ENCODE data around the gene PPP2R5C.

PPP2R5C gene

DNA sequence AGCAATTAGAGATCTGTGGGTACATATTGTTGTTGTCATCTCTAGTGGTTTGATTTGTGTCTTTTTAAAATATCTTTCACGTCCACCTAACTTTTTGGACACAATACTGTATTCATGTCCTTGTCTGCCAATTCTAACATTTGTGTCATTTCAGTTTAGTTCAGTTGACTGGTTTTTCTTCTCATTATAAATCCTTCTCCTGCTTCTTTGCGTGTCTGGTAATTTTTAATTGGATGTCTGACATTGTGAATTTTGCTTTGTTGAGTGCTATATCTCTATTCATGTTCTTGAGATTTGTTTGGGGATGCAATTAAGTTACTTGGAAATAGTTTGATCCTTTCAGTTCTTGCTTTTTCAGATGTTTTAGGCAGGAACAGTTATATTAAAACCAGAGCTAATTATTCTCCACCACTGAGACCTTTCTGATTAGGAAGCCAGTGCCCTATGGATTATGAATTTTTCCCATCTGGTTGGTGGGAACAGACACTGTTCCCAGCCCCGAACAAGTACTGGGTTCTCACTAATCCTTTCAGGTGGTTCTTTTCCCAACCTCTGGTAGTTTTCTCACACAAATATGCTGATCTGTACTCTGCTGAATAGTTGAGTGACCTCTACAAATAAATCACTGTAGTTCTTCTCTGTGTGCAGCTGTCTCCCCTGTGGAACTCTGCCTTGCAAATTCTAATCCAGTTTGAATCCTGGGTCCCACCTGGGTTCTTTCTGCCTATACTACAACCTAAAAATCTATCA lies 111.7 kb downstream of the PPP2R5C start:
- no peak for DNase-seq

DNA sequence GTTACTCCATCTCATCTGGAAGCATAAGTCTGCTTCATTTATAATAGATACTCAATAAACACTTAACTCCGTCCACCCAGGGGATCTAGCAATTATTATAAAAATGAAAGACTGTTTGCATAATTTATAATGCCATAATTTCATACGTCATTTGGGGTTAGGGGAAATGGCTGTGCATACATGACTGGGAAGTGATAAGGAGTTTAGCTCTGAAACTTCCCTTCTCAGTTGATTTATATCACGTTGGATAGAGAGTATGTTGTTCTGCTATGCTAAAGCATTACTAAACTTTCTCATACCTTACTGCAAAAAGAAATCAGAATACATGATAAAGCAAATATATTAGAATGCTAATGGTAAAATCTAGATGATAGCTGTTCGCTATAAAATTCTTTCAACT lies 112.5 kb downstream of the PPP2R5C start:
- no peak for DNase-seq

DNA sequence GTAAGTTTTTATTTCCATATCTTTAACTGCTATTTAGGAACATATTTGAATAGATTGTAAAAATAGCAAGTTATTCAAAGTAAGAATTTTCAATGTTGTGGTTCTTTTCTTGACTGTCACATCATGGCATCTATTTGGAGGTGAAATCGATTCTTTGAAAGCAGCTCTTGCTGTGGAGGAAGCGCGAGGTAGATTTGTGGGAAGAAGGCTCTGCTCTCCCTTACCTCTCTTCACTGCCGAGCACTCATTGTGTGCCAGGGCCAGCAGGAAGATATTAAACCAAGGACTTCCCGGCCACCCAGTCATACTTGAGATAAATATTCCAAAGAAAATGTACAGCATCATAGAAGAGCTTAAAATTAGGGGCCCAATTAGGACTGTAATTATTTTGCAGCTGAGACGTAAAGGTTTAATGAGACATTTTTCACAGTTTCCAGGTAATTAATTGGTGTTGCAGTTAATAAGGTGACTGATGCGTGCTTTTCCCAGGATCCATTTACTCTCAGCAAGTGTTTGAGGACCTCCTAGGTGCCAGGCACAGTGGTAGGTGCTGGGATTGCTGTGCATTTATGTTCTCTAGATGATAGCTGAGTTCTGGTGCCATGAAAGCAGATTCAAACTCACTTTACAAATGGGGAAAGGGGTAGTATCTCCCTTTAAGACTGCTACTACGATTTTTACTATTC lies 113.7 kb downstream of the PPP2R5C start:
- DNase-seq: peak; percentile 34

DNA sequence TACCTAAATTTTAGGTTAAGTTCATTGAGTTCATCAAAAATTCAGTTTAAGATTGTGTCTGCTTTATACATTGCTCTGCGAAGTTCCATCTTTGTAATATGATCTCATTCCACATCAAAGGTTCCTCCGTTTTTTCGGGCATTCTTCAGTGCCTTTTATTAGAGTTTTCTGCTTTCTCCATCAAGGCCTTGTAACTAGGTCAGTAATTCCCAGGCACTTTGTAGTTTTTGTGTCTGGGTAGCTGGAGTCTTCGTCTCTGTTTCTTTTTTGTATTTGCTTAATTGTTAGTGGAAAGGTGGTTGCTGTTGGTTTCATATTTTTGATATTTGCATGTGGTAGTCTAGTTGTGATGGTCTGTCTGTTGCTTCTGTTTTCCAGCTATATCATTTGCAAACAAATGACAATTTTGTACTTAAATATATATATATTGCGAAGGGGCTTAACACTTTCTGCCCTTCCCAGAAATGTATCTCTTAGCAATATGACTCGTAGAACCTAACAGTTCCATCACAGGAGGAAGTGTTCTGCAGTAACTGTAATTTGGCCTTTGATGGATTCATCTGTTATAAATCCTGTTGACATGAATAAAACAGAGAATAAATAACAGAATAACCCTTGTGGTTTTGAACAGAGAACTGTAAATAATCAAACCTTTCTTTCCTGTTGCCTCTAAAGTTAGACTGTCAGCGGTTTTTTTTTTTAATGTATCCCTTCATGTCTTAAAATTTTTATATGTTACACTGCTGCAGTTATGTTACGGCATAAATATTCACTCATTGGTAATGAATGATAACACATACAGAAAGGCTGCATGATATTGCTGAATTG lies 114.4 kb downstream of the PPP2R5C start:
- DNase-seq: no peak

DNA sequence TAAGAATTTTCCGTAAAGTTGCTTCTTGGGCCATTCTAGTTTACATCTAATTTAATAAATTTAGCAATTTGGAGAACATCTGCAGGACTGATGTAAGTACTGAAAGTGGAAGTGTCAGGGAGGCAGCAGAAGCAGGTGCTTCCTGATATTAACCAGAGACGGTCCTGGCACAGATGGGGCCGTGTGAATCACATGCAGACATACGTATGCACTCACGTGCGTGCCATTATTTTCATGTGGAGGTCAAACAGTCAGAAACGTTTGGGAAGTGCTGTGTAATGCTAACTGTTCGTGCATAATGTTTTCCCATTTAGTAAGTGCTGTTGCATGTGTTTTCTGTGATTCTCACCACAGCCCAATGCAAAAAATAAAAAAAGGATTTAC lies 115.0 kb downstream of the PPP2R5C start:
- DNase-seq: no peak

DNA sequence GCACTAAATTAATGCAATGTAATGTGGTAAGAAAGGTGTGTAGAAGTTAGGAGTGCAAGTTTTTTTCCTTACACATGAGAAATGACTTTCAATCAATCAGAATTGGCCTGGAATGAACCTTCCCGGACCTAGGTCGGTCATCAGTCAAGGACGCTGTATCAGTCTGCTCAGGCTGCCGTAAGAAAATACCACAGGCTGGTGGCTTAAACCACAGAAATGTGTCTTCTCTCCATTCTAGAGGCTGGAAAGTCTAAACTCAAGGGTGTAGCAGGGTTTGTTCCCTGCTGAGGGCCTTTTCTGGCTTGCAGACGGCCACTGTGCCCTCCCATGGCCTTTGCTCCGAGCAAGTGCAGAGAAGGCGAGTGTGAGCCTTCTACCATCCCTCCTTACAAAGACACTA lies 116.3 kb downstream of the PPP2R5C start:
- no peak for DNase-seq

DNA sequence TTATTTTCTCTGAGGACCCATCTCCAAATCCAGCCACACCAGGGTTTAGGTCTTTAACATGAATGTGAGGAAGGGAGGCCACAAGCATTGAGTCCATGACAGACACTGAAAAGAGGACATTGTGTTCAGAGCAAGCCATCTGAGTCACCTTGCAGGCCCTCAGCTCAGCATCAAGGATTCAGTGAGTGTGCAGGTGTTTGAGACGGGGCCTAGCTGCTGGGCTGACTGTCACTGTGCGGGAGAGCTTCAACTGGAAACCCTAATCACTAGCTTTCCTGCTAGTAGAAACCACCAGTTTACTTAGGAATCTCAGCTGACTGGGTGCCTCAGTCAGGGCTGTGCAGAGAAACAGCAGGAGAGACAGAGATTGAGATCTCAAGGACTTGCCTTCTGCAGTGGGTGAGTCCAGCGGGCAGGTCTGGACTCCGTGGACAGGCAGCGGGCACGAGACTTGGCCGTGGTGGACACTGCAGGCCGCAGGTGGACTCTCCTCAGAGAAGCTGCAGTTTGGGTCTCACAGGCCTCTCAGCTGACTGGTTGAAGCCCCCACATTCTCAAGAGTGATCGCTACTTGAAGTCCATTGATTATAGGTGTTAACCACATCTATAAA lies 116.8 kb downstream of the PPP2R5C start:
- no peak for DNase-seq

DNA sequence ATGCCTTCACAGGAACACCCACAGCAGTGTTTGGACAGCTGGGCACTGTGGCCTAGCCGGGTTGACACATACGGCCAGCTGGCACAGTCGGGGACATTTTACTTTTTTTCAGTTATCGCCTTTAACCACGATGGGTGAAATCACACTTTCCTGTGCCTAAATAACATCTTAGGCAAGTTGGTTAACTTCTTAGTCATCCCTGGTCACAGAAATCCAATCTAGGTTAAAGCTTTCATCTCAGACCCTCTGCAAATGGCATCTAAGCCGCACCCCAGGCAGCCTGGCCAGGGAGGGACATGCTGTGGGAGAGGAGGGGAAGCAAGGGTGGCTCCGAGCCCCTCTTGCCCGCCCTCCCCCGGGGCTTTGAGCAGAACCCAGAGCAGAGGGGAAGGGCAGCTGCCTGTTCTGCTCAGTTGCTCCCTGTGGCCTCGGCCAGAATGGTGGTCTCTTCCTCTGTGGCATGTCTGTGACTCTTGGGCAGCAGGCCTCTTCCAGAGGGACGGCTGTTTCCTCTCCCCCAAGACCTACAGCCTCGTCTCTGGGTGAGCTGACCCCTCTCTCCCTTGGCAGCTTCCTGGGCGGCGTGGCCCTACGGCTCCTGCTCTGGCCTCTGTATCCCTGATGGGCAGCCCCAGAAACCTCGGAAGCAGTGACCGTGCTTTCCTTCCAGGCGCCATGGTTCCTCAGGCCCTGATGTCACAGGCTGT lies 117.5 kb downstream of the PPP2R5C start:
- DNase-seq: no peak

DNA sequence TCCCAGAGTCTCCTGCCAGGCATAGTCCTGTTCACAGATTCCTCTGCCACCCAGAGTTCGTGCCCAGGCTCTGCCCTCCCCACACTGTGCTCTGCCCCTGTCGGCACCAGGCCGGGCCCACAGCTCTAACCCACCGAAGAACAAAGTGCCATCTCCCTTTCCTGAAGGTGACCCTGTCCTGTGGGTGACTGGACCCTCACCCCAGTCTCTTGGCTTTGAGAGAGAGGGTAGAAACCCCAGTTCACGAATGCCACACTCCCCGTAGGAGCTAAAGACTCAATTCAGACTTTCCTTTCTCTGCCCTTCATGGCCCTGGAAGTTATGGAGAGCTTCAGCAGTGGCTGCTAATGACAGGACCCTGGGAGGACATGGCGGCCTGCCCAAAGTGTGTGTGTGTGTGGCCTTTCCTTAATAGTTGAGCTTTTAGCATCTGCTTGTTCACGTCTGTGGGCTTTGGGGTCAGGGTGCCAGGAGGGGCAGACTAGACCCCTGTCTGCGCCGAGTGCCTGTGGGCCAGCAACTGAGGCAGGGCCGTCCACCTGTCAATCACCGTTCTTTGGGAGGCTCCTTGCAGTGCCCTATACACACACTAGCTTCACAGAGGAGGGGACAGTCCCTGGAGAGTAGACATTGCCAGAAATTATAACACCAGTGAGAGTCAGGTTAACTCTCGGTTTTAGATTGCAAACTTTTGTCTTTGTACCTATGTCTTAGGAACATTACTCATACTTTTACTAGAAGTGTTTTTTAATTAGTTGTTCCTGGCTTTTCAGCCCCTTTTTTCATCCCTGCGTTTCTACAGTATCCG lies 118.2 kb downstream of the PPP2R5C start:
- DNase-seq: no peak

DNA sequence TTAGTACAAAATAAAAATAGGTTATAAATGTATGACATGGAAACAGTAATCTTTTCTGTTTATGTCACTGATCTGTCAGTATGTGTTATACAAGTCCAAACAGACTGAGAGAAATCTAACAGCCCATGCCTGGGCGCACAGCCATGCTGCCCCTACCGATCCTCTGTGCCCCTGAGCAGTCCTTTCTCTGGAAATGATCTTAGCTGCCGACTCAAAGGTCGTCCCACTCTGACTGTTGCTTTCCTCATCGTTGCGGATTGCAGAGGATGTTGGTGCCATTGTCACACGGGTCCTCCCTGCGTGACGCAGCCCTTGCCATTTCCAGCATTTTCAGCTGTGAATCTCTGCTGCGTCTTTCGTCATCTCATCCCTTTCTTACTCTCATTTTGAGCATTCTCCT lies 119.9 kb downstream of the PPP2R5C start:
- no peak for DNase-seq

DNA sequence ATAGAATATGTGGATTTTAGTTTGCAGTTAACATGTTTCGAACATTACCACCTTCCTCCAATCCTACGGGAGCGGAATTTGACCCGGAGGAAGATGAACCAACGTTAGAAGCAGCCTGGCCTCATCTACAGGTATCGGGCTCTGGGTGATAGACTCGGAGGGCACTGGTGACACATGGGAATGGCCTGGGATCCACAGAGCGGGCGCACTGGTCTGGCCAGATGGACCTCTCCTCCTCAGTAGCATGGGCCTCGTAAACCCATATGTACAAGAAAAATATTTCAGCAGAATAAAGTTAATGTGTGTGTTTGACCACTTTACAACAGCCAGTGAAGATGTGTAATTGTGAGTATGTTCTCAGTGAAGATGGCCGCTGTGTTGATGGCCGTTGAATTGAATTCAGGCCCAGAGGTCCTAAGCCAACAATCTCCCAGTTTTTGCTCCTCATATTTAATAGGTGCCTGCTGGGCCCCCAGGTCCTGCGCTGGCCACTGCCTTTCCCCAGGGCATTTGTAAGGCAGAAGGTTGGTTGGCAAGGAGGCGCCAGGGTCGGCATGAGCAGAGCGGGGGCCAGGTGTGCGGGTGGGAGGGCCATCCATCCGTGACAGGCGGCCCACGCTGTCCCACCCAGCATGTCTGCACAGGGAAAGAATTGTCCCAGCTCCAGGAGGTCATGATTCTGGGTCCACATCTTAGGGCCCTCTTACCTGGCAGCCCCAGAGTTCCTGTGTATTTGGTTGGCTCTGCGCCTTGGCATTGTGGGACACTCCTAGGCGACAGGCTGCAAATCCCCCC lies 120.8 kb downstream of the PPP2R5C start:
- DNase-seq: no peak

DNA sequence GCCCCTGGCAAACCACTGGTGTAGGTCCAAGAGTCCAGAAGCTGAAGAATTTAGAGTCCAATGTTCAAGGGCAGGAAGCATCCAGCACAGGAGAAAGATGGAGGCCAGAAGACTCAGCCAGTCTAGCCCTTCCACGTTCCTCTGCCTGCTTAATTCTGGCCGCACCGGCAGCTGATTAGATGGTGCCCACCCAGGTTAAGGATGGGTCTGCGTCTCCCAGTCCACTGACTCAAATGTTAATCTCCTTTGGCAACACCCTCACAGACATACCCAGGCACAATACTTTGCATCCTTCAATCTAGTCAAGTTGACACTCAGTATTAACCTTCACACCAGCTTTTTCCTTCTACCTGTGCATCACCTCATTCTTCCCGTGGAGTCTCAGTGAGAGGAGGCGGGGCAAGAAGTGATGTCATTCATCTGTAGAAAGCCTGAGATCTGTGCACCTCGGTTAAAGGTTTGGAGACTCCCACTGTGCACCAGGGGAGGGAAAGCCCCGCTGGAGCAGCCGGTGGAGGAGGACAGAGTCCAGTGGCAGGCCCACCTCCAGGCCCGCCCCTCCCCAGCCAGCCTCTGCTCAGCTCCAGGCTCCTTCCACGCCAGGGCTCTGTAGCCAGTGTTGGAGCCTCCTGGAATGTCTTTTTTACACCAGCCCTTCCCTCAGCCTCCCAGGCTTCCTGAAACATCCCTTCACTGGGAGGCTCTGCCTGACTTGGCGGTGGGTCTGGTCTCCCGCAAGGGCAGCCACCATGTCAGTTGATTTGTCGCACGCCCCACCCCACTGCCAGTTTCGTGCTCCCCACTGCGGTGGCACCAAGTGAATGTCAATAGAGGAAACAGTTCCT lies 122.8 kb downstream of the PPP2R5C start:
- no peak for DNase-seq

DNA sequence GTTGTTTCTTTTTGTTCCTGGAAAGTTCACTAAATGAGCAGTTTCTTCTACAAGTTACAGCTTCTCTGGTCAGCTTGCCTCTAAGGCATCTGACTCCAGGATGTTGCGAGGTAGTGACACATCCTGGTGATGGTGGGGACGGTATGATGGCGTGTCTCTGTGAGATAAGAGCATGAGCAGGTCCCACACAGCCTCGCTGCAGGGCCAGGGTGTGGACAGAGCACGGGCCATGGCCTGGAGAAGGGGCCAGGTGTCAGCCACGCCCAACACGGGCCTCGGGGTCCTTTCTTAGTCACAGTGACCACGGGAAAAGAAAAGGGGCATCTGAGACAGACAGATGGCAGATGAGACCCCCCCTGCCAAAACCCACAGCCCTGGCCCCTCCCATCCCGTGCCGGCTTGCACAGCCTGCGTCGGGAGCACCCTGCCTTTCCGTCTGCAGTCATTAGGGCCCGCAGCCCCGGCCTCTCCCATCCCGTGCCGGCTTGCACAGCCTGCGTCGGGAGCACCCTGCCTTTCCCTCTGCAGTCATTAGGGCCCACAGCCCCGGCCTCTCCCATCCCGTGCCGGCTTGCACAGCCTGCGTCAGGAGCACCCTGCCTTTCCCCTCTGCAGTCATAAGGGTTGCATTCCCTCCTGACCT lies 123.5 kb downstream of the PPP2R5C start:
- DNase-seq: no peak

DNA sequence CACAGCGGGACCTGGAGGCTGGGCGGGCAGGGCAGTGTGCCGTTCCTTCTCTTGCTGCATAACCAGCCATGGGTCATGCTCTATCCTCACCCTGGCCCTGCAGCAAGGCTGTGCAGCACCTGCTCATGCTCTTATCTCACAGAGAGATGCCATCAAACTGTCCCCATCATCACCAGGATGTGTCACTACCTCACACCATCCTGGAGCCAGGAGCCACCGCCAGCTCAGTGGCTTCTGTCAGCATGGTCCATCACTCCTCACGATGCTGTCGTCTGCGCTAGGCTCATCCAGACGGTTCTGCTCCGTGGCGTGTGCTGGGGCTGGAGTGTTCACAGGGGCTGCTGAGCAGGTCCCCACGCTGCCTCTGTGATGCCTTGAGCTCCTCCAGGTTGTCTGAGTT lies 125.7 kb downstream of the PPP2R5C start:
- no peak for DNase-seq

DNA sequence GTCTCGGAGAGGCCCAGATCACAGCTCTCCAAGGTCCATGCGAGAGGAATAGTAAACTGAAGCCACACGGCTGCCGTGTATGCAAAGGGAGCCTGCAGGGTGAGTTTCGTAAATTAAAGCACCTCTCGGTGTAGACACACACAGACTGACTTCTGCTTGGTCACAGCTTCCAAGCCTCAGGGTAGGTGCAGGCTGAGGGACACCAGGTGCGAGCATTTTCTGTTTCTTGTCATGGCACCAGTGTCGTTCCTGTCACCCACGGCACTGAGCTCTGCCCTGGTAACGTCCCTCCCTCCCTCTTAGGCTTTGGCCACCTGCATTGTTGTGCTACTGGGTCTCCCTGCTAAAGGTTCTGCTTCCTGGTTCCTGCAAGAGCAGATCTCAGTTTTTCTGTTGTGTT lies 126.7 kb downstream of the PPP2R5C start:
- no peak for DNase-seq

DNA sequence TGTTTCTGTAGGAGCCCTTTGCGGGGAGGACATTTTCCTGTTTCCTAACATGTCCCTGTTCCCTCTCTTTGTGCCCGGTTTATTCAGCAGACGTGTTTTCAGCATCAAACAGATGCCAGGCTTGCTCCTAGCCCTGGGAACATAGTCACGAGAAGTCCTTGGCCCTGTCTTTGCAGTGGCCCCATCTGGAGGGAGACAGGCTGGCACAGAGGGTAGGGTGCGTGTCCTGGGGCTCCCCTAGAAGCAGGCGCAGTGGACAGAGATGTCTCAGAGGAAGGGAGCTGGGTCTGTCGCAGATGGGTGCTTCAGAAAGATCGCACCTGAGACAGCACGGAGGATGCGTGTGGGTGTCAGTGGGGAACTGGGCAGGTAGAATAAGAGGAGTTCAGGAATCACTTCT lies 127.9 kb downstream of the PPP2R5C start:
- DNase-seq: no peak

DNA sequence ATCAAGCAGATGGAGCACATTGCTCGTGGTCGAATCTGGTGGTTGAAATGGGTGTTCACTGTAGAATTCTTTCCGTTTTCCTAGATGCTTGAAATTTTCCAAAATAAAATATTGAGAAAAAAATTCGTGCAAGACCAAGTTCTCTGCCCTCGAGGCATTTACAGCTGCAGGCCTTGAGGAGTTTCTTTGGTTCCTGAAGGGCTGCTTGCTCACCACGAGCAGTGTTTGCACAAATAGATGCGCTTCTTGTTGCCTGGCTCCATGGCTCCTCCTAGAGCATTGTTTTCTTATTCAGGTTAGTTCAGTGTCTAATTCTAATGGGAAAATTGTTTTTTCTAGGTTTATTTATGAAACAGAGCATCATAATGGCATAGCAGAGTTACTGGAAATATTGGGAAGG lies 128.4 kb downstream of the PPP2R5C start:
- no peak for DNase-seq

DNA sequence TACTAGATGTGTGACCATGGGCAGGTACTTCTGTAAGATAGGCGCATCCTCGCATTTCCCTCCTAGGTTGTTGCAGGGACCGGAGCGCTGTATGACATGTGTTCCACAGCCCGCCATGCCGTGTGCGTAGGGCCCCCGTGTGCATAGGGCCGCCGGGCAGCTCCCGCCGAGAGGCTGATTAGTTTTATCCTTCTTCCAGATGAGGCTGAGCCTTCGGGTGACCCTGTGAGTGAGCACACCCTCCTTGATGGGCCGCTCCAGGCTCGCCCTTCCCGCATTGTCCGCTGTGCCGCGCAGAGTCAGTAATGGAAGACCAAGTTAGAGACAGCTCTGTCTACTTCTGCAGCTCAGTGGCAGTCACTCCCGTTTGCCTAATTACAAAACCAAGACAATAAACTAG lies 130.0 kb downstream of the PPP2R5C start:
- no peak for DNase-seq

DNA sequence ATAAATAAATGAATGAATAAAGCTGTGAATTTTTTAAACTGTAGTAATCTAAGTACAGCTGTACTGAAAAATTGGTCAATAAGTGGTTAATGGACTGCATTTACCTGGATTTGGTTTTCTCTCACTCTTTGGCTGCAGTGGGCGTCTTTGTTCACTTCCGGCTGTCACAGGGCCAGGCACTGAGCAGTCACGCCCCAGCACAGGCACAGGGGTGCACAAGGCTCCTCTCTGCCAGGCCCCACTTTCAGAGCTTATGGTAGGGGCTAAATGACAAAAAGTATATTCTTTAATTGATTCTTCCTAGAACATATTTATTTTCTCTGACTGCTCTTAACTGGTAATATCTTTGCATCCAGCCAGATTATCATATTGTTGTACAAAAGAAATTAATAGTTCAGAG lies 132.2 kb downstream of the PPP2R5C start:
- DNase-seq: no peak

Measured in NCI-H1417 treated with DMSO at 0.1 percent for 48 hours (cell line).